Measurements from ENCODE around the gene AZU1. TPM values are rescaled to one million over a fixed set of nuclear protein-coding genes. Genes with fewer than 3 reads are reported as not detected.
"Not testable (repeated sequence)": the region's sequence is repeated elsewhere in the genome, so short reads cannot be mapped to it uniquely, and the experiment has no call there.

Gene AZU1
- total RNA-seq, 1 experiment from 2014 or later = 5.8 TPM

- Histone ChIP-seq H3K27me3 (ENCODE audit: control insufficient read depth, insufficient read depth, low read length) (no peaks in the 10 kb centered on the region), H3K9me3 (ENCODE audit: control insufficient read depth, insufficient read depth, low read depth, low read length) (no peaks in the 10 kb centered on the region), H3K36me3 (ENCODE audit: control insufficient read depth, insufficient read depth, low read length) (no peaks in the 10 kb centered on the region), H3K27ac (ENCODE audit: low read length) (no peak overlapping the region), H3K4me1 (ENCODE audit: control insufficient read depth, insufficient read depth, low read length) (no peaks in the 10 kb centered on the region), H3K4me3 (ENCODE audit: low read depth in 2 of 2, low read length in 2 of 2) (no peak overlapping the region)
- DNase-seq (ENCODE audit: low read depth, low spot score) = no peak
- ATAC-seq = no peak
- TF ChIP-seq POLR2AphosphoS5 (IDR thresholded peaks at IDR 0.05; ENCODE audit: low read depth, low read length) (no peak), SIN3A (IDR thresholded peaks at IDR 0.05; ENCODE audit: borderline replicate concordance, insufficient read depth, low read depth, low read length) (no peak), TCF7L2 (IDR thresholded peaks at IDR 0.05; ENCODE audit: low read depth, low read length) (no peak), CTCF (IDR thresholded peaks at IDR 0.05) (no peak)
- TF ChIP-seq, protein P1, sequence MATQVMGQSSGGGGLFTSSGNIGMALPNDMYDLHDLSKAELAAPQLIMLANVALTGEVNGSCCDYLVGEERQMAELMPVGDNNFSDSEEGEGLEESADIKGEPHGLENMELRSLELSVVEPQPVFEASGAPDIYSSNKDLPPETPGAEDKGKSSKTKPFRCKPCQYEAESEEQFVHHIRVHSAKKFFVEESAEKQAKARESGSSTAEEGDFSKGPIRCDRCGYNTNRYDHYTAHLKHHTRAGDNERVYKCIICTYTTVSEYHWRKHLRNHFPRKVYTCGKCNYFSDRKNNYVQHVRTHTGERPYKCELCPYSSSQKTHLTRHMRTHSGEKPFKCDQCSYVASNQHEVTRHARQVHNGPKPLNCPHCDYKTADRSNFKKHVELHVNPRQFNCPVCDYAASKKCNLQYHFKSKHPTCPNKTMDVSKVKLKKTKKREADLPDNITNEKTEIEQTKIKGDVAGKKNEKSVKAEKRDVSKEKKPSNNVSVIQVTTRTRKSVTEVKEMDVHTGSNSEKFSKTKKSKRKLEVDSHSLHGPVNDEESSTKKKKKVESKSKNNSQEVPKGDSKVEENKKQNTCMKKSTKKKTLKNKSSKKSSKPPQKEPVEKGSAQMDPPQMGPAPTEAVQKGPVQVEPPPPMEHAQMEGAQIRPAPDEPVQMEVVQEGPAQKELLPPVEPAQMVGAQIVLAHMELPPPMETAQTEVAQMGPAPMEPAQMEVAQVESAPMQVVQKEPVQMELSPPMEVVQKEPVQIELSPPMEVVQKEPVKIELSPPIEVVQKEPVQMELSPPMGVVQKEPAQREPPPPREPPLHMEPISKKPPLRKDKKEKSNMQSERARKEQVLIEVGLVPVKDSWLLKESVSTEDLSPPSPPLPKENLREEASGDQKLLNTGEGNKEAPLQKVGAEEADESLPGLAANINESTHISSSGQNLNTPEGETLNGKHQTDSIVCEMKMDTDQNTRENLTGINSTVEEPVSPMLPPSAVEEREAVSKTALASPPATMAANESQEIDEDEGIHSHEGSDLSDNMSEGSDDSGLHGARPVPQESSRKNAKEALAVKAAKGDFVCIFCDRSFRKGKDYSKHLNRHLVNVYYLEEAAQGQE (IDR thresholded peaks at IDR 0.05; ENCODE audit: insufficient read depth in 1 of 2, low read depth in 2 of 2, low read length in 1 of 2) = no peak
- no TSS peak for BruUV-seq (replicated peaks)
- in situ Hi-C loops (cut with HindIII; ENCODE audit: low pct_unique_long_range_greater_than_20kb, low sequenced_read_pairs) (no loop called here), intact Hi-C loops (cut with micrococcal nuclease; ENCODE audit: unreplicated experiment) (no loop called here)
- POLR2A ChIA-PET = no interaction called here
- CTCF ChIA-PET = no interaction called here
These were observed 48.5 kb downstream of the AZU1 start for GRCh38 chr19:876089-876488.

GRCh38 chr19:876780-877314 lies 49.2 kb downstream of the AZU1 start:
- BruUV-seq (replicated peaks) = no TSS peak
- H3K4me3 ChIP-seq (ENCODE audit: low read depth in 2 of 2, low read length in 2 of 2) = no peak overlapping the region
- no peak for ATAC-seq
- intact Hi-C loops (cut with micrococcal nuclease; ENCODE audit: unreplicated experiment) = no loop called here
- in situ Hi-C loops (cut with HindIII; ENCODE audit: low pct_unique_long_range_greater_than_20kb, low sequenced_read_pairs) = no loop called here
- no peaks in the 10 kb centered on the region for H3K4me1 ChIP-seq (ENCODE audit: control insufficient read depth, insufficient read depth, low read length)
- no peaks in the 10 kb centered on the region for H3K27me3 ChIP-seq (ENCODE audit: control insufficient read depth, insufficient read depth, low read length)
- ChIA-PET POLR2A (no interaction called here), CTCF (interaction anchor here (0.6 kb wide), 1 partner anchor 367 kb away, joined by 3 read pairs; no protein-coding TSS in a partner anchor)
- no peaks in the 10 kb centered on the region for H3K36me3 ChIP-seq (ENCODE audit: control insufficient read depth, insufficient read depth, low read length)
- no peaks in the 10 kb centered on the region for H3K9me3 ChIP-seq (ENCODE audit: control insufficient read depth, insufficient read depth, low read depth, low read length)
- H3K27ac ChIP-seq (ENCODE audit: low read length) = no peak overlapping the region
- no peak for TF ChIP-seq POLR2AphosphoS5 (IDR thresholded peaks at IDR 0.05; ENCODE audit: low read depth, low read length)
- no peak for TF ChIP-seq TCF7L2 (IDR thresholded peaks at IDR 0.05; ENCODE audit: low read depth, low read length)
- no peak for TF ChIP-seq SIN3A (IDR thresholded peaks at IDR 0.05; ENCODE audit: borderline replicate concordance, insufficient read depth, low read depth, low read length)
- TF ChIP-seq, protein P1 (IDR thresholded peaks at IDR 0.05; ENCODE audit: insufficient read depth in 1 of 2, low read depth in 2 of 2, low read length in 1 of 2) = no peak
- no peak for TF ChIP-seq CTCF (IDR thresholded peaks at IDR 0.05)
- no peak for DNase-seq (ENCODE audit: low read depth, low spot score)

- H3K4me1 ChIP-seq (ENCODE audit: control insufficient read depth, insufficient read depth, low read length); in situ Hi-C loops (cut with HindIII; ENCODE audit: low pct_unique_long_range_greater_than_20kb, low sequenced_read_pairs); H3K4me3 ChIP-seq (ENCODE audit: low read depth in 2 of 2, low read length in 2 of 2); H3K36me3 ChIP-seq (ENCODE audit: control insufficient read depth, insufficient read depth, low read length); H3K9me3 ChIP-seq (ENCODE audit: control insufficient read depth, insufficient read depth, low read depth, low read length); DNase-seq (ENCODE audit: low read depth, low spot score); POLR2A ChIA-PET; BruUV-seq (replicated peaks); H3K27ac ChIP-seq (ENCODE audit: low read length); H3K27me3 ChIP-seq (ENCODE audit: control insufficient read depth, insufficient read depth, low read length); intact Hi-C loops (cut with micrococcal nuclease; ENCODE audit: unreplicated experiment); ATAC-seq: not testable (repeated sequence)
- CTCF ChIA-PET = interaction anchor here (0.6 to 0.7 kb wide), 2 partner anchors 37 to 94 kb away, joined by 3 to 9 read pairs; no protein-coding TSS in a partner anchor
These were observed 50.5 kb downstream of the AZU1 start for GRCh38 chr19:877992-878660.
